SK-N-SH (cell line): Measurements from ENCODE around the gene SCN8A. TPM values are rescaled to one million over a fixed set of nuclear protein-coding genes. Genes with fewer than 3 reads are reported as not detected.

ENCODE experiments used
- CTCF ChIA-PET: fragments of 300-600, 350-600 bp; formaldehyde crosslinking; extraction: SDS; loops from one replicate; lab custom pipeline; 2021; lab: Yijun Ruan, JAX
- POLR2A ChIA-PET: fragments of 350-600 bp; sonication (Branson Sonifier 250); formaldehyde crosslinking; extraction: SDS; loops from one replicate; lab custom pipeline; 2020; ENCODE audit warnings: antibody characterized with exemption, inconsistent platforms; lab: Yijun Ruan, JAX
- DNase-seq: peaks from one replicate; pipeline ENCODE4 v3.0.0; 2012
- H2AFZ ChIP-seq: fragments of 200-600 bp; sonication (generic); 2 replicates; pipeline ENCODE4 v1.8.1; 2016; ENCODE audit warnings: antibody characterized with exemption, mild to moderate bottlenecking, low read depth
- H3F3A ChIP-seq: fragments of 200-600 bp; sonication (generic); replicated peaks from 2 replicates; pipeline ENCODE3; 2016; ENCODE audit warnings: antibody characterized with exemption, mild to moderate bottlenecking; ENCODE audit not compliant: insufficient read depth
- H3K27ac ChIP-seq, 2 experiments: fragments of 200-500 bp in 1 of 2; fragments of 200-600 bp in 1 of 2; sonication (Bioruptor generic) in 1 of 2; sonication (generic), shearing (Covaris generic) in 1 of 2; 2 replicates each; pipeline versions ENCODE4 v1.5.1 to v1.6.1; 2014 to 2016; ENCODE audit warnings: low read depth in 2 of 2, inconsistent platforms in 1 of 2, low read length in 1 of 2, mild to moderate bottlenecking in 1 of 2, mixed read lengths in 1 of 2
- H3K27me3 ChIP-seq: fragments of 200-600 bp; sonication (generic), shearing (Covaris generic); 2 replicates; pipeline ENCODE4 v1.6.1; 2016; ENCODE audit warnings: mixed run types; ENCODE audit not compliant: insufficient read depth
- H3K36me3 ChIP-seq, 2 experiments: fragments of 200-500 bp in 1 of 2; fragments of 200-600 bp in 1 of 2; sonication (Bioruptor generic) in 1 of 2; sonication (generic) in 1 of 2; replicated peaks in 1 of 2; 2 replicates each; pipeline versions ENCODE3 to v1.5.1; 2014 to 2016; ENCODE audit warnings: low read length in 1 of 2, mild to moderate bottlenecking in 1 of 2; ENCODE audit not compliant: insufficient read depth in 2 of 2, control insufficient read depth in 1 of 2
- H3K4me1 ChIP-seq, 2 experiments: fragments of 200-500 bp in 1 of 2; fragments of 200-600 bp in 1 of 2; sonication (Bioruptor generic) in 1 of 2; sonication (generic), shearing (Covaris generic) in 1 of 2; 2 replicates each; pipeline versions ENCODE4 v1.5.1 to v1.6.1; 2014 to 2016; ENCODE audit warnings: low read depth in 1 of 2, low read length in 1 of 2, mixed run types in 1 of 2; ENCODE audit not compliant: insufficient read depth in 2 of 2, control insufficient read depth in 1 of 2
- H3K4me2 ChIP-seq: fragments of 200-600 bp; sonication (generic), shearing (Covaris generic); 2 replicates; pipeline ENCODE4 v1.6.1; 2017; ENCODE audit warnings: mixed run types
- H3K4me3 ChIP-seq, 2 experiments: fragments of 200-500 bp in 1 of 2; fragments of 200-600 bp in 1 of 2; sonication (Bioruptor generic) in 1 of 2; sonication (generic), shearing (Covaris generic) in 1 of 2; 2 replicates each; pipeline versions ENCODE4 v1.5.1 to v1.8.1; 2014 to 2016; ENCODE audit warnings: low read depth in 2 of 2, inconsistent platforms in 1 of 2, low read length in 1 of 2, mild to moderate bottlenecking in 1 of 2, mixed read lengths in 1 of 2, moderate library complexity in 1 of 2
- H3K79me2 ChIP-seq: fragments of 200-600 bp; sonication (generic); 2 replicates; pipeline ENCODE4 v1.8.1; 2017; ENCODE audit warnings: mild to moderate bottlenecking; ENCODE audit not compliant: insufficient read depth
- H3K9ac ChIP-seq: fragments of 200-600 bp; sonication (generic); 2 replicates; pipeline ENCODE4 v1.6.1; 2017; ENCODE audit warnings: mixed run types
- H3K9me2 ChIP-seq: fragments of 200-600 bp; sonication (generic); 2 replicates; pipeline ENCODE4 v1.6.1; 2017; ENCODE audit warnings: mixed run types
- H3K9me3 ChIP-seq: fragments of 200-600 bp; sonication (generic); 2 replicates; pipeline ENCODE4 v1.6.1; 2017; ENCODE audit warnings: mixed run types, mild to moderate bottlenecking, moderate library complexity
- H4K20me1 ChIP-seq: fragments of 200-600 bp; sonication (generic); 2 replicates; pipeline ENCODE4 v1.6.1; 2017; ENCODE audit warnings: mild to moderate bottlenecking, mixed run types; ENCODE audit not compliant: insufficient read depth
- CHD2 ChIP-seq: fragments of 150-350 bp; IDR thresholded peaks from 2 replicates; pipeline ENCODE4 v1.6.1; 2018; ENCODE audit warnings: low read length; ENCODE audit not compliant: partially characterized antibody
- ELF1 ChIP-seq: IDR thresholded peaks from 2 replicates; pipeline ENCODE4 v1.4.0; 2012
- FOSL2 ChIP-seq: IDR thresholded peaks from 2 replicates; pipeline ENCODE4 v1.4.0; 2012; ENCODE audit warnings: low read depth, mild to moderate bottlenecking, moderate library complexity, borderline replicate concordance
- GATA2 ChIP-seq: sonication (generic); formaldehyde crosslinking; IDR thresholded peaks from 2 replicates; pipeline ENCODE4 v1.5.0; 2020; ENCODE audit warnings: mild to moderate bottlenecking, missing genetic modification reagents
- IRF3 ChIP-seq: fragments of 150-350 bp; IDR thresholded peaks from 2 replicates; pipeline ENCODE4 v1.6.1; 2016; ENCODE audit warnings: mild to moderate bottlenecking, low read depth, low read length
- MEF2A ChIP-seq: IDR thresholded peaks from 2 replicates; pipeline ENCODE4 v1.4.0; 2012; ENCODE audit warnings: low read depth, borderline replicate concordance
- NFIC ChIP-seq: IDR thresholded peaks from 2 replicates; pipeline ENCODE4 v1.4.0; 2012; ENCODE audit warnings: borderline replicate concordance
- RAD21 ChIP-seq: IDR thresholded peaks from 2 replicates; pipeline ENCODE4 v1.6.1; 2012; ENCODE audit warnings: mild to moderate bottlenecking, low read length
- RCOR1 ChIP-seq: fragments of 150-350 bp; IDR thresholded peaks from 2 replicates; pipeline ENCODE4 v1.6.1; 2017; ENCODE audit warnings: antibody characterized with exemption, low read length
- REST ChIP-seq: IDR thresholded peaks from 2 replicates; pipeline ENCODE4 v1.6.1; 2012; ENCODE audit warnings: mild to moderate bottlenecking, low read depth, low read length, moderate library complexity
- RFX5 ChIP-seq: IDR thresholded peaks from 2 replicates; pipeline ENCODE4 v1.6.1; 2012; ENCODE audit warnings: mild to moderate bottlenecking, improper control_type of control experiment, low read length
- RXRA ChIP-seq: IDR thresholded peaks from 2 replicates; pipeline ENCODE4 v1.4.0; 2012; ENCODE audit warnings: low read depth, mild to moderate bottlenecking, borderline replicate concordance
- SIN3A ChIP-seq: IDR thresholded peaks from 2 replicates; pipeline ENCODE4 v1.6.1; 2012; ENCODE audit warnings: low read depth, mild to moderate bottlenecking, low read length, moderate library complexity, borderline replicate concordance
- SMC3 ChIP-seq: IDR thresholded peaks from 2 replicates; pipeline ENCODE4 v1.6.1; 2012; ENCODE audit warnings: low read depth, low read length, improper control_type of control experiment
- TAF1 ChIP-seq: IDR thresholded peaks from 2 replicates; pipeline ENCODE4 v1.6.1; 2012; ENCODE audit warnings: low read depth, mild to moderate bottlenecking, low read length, moderate library complexity, borderline replicate concordance
- TCF12 ChIP-seq: IDR thresholded peaks from 2 replicates; pipeline ENCODE4 v1.4.0; 2012
- WGBS: methylation state at CpG from one replicate; pipeline ENCODE4 v1.1.6; 2017; ENCODE audit warnings: low lambda C conversion rate; 5-methylcytosine and 5-hydroxymethylcytosine counted together
- polyA plus RNA-seq, 3 experiments: library from polyadenylated mRNA; depleted of rRNA; stranded (reverse); fragments of >200 nt; gene quantifications; 2 replicates each; pipeline ENCODE4 v1.2.3, GENCODE V29; 2012
- TF ChIP-seq, protein P1 (sequence below): IDR thresholded peaks from 2 replicates; pipeline ENCODE4 v1.4.0; 2012; ENCODE audit warnings: low read depth, borderline replicate concordance
- TF ChIP-seq, protein P2 (sequence below): fragments of 200-600 bp; sonication (generic); IDR thresholded peaks from 2 replicates; pipeline ENCODE4 v1.6.1; 2017; ENCODE audit warnings: antibody characterized with exemption, mild to moderate bottlenecking, moderate library complexity
- TF ChIP-seq, protein P3 (sequence below): IDR thresholded peaks from 2 replicates; pipeline ENCODE4; 2012
- TF ChIP-seq, protein P4 (sequence below): fragments of 150-350 bp; IDR thresholded peaks from 2 replicates; pipeline ENCODE4 v1.6.1; 2017; ENCODE audit warnings: antibody characterized with exemption, low read length, low read depth, borderline replicate concordance

SCN8A gene
- polyA plus RNA-seq, 1 of the 3 experiments (the other 2 are of a cell fraction): 7.1 TPM

- Histone ChIP-seq H3K9me2 (no peaks in the 10 kb centered on the region), H3K9ac (no peak overlapping the region), H3K9me3 (no peaks in the 10 kb centered on the region), H3F3A (peaks cover 10% of the 10 kb centered on the region), H3K4me1 (peaks cover 2 to 19% of the 10 kb centered on the region in 2 experiments; a peak in 3 of 4 replicates), H2AFZ (no peak overlapping the region), H3K27me3 (no peaks in the 10 kb centered on the region), H3K79me2 (0 out of 2 replicates have a peak, but pooled peaks cover 8% of the 10 kb centered on the region), H4K20me1 (no peaks in the 10 kb centered on the region), H3K4me2 (no peak overlapping the region), H3K36me3 (peaks cover 6 to 25% of the 10 kb centered on the region in 2 experiments), H3K27ac (no peak overlapping the region), H3K4me3 (no peak overlapping the region)
- ChIA-PET CTCF (no interaction called here), POLR2A (interaction anchor here (0.6 kb wide), 1 partner anchor 673 kb away, joined by 3 read pairs; no protein-coding TSS in a partner anchor)
- no peak for DNase-seq
- TF ChIP-seq, protein P1, sequence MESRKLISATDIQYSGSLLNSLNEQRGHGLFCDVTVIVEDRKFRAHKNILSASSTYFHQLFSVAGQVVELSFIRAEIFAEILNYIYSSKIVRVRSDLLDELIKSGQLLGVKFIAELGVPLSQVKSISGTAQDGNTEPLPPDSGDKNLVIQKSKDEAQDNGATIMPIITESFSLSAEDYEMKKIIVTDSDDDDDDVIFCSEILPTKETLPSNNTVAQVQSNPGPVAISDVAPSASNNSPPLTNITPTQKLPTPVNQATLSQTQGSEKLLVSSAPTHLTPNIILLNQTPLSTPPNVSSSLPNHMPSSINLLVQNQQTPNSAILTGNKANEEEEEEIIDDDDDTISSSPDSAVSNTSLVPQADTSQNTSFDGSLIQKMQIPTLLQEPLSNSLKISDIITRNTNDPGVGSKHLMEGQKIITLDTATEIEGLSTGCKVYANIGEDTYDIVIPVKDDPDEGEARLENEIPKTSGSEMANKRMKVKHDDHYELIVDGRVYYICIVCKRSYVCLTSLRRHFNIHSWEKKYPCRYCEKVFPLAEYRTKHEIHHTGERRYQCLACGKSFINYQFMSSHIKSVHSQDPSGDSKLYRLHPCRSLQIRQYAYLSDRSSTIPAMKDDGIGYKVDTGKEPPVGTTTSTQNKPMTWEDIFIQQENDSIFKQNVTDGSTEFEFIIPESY: no peak
- TF ChIP-seq SIN3A (no peak), FOSL2 (no peak), NFIC (no peak), IRF3 (no peak), RAD21 (no peak), SMC3 (no peak), TCF12 (no peak), RXRA (no peak), ELF1 (no peak), TAF1 (no peak), CHD2 (no peak), GATA2 (CRISPR knock-in tag) (no peak), REST (no peak), RCOR1 (no peak), RFX5 (no peak), MEF2A (no peak)
- TF ChIP-seq, protein P2, sequence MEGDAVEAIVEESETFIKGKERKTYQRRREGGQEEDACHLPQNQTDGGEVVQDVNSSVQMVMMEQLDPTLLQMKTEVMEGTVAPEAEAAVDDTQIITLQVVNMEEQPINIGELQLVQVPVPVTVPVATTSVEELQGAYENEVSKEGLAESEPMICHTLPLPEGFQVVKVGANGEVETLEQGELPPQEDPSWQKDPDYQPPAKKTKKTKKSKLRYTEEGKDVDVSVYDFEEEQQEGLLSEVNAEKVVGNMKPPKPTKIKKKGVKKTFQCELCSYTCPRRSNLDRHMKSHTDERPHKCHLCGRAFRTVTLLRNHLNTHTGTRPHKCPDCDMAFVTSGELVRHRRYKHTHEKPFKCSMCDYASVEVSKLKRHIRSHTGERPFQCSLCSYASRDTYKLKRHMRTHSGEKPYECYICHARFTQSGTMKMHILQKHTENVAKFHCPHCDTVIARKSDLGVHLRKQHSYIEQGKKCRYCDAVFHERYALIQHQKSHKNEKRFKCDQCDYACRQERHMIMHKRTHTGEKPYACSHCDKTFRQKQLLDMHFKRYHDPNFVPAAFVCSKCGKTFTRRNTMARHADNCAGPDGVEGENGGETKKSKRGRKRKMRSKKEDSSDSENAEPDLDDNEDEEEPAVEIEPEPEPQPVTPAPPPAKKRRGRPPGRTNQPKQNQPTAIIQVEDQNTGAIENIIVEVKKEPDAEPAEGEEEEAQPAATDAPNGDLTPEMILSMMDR: no peak
- TF ChIP-seq, protein P3, sequence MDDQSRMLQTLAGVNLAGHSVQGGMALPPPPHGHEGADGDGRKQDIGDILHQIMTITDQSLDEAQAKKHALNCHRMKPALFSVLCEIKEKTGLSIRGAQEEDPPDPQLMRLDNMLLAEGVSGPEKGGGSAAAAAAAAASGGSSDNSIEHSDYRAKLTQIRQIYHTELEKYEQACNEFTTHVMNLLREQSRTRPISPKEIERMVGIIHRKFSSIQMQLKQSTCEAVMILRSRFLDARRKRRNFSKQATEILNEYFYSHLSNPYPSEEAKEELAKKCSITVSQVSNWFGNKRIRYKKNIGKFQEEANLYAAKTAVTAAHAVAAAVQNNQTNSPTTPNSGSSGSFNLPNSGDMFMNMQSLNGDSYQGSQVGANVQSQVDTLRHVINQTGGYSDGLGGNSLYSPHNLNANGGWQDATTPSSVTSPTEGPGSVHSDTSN: no peak
- TF ChIP-seq, protein P4, sequence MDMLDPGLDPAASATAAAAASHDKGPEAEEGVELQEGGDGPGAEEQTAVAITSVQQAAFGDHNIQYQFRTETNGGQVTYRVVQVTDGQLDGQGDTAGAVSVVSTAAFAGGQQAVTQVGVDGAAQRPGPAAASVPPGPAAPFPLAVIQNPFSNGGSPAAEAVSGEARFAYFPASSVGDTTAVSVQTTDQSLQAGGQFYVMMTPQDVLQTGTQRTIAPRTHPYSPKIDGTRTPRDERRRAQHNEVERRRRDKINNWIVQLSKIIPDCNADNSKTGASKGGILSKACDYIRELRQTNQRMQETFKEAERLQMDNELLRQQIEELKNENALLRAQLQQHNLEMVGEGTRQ: no peak
- WGBS: 97% methylated on average over 4 of the region's 4 CpGs
These were observed 99.0 kb downstream of the SCN8A start for GRCh38 chr12:51689983-51690382.
